ENCODE data around the gene EFNA2. TPM values are rescaled to one million over a fixed set of nuclear protein-coding genes. Genes with fewer than 3 reads are reported as not detected.
A peak's percentile ranks its signal among the peaks of the same experiment; 100 is the strongest.
"Not testable (repeated sequence)": the region's sequence is repeated elsewhere in the genome, so short reads cannot be mapped to it uniquely, and the experiment has no call there.

EFNA2 gene
- total RNA-seq, 1 donor from 2014 or later: not detected

- intact Hi-C loops (cut with micrococcal nuclease): no loop called here
- no peak for DNase-seq
- Mint-ChIP-seq H3K36me3 (ENCODE audit: low read depth) (no peaks in the 10 kb centered on the region), H3K4me1 (peaks cover 4% of the 10 kb centered on the region), H3K27me3 (peaks cover 31% of the 10 kb centered on the region), H3K4me3 (no peak overlapping the region), H3K27ac (no peak overlapping the region), H3K9me3 (no peaks in the 10 kb centered on the region)
- CTCF ChIA-PET: no interaction called here
- POLR2A ChIA-PET: no interaction called here
- ATAC-seq (ENCODE audit: low read depth): no peak
- no peak for TF ChIP-seq CTCF (IDR thresholded peaks at IDR 0.05)
Measured at GRCh38 chr19:1324249-1324805, 38.7 kb downstream of the EFNA2 start.

- no peak for DNase-seq
- no peak overlapping the region for H3K4me3 Mint-ChIP-seq
- peaks cover 32% of the 10 kb centered on the region for H3K27me3 Mint-ChIP-seq
- no peak for TF ChIP-seq CTCF (IDR thresholded peaks at IDR 0.05)
- H3K27ac Mint-ChIP-seq: no peak overlapping the region
- no peaks in the 10 kb centered on the region for H3K36me3 Mint-ChIP-seq (ENCODE audit: low read depth)
- intact Hi-C loops (cut with micrococcal nuclease): no loop called here
- POLR2A ChIA-PET: no interaction called here
- CTCF ChIA-PET: no interaction called here
- H3K4me1 Mint-ChIP-seq: peaks cover 4% of the 10 kb centered on the region
- no peaks in the 10 kb centered on the region for H3K9me3 Mint-ChIP-seq
- peak; percentile 40 for ATAC-seq (ENCODE audit: low read depth)
Measured at GRCh38 chr19:1324806-1325567, 39.3 kb downstream of the EFNA2 start.

- POLR2A ChIA-PET: no interaction called here
- H3K27me3 Mint-ChIP-seq: peaks cover 32% of the 10 kb centered on the region
- intact Hi-C loops (cut with micrococcal nuclease): no loop called here
Measured at GRCh38 chr19:1325568-1326294, 40.1 kb downstream of the EFNA2 start.

GRCh38 chr19:1327125-1327524, 41.5 kb downstream of the EFNA2 start:
- DNase-seq (no peak), ATAC-seq (ENCODE audit: low read depth) (no peak)
- TF ChIP-seq CTCF (IDR thresholded peaks at IDR 0.05): no peak
- Mint-ChIP-seq H3K27me3 (peaks cover 26% of the 10 kb centered on the region), H3K27ac (no peak overlapping the region), H3K9me3 (no peaks in the 10 kb centered on the region), H3K4me3 (no peak overlapping the region), H3K36me3 (ENCODE audit: low read depth) (no peaks in the 10 kb centered on the region), H3K4me1 (peaks cover 4% of the 10 kb centered on the region)
- CTCF ChIA-PET: no interaction called here
- POLR2A ChIA-PET: interaction anchor here (0.6 kb wide), 1 partner anchor 17 kb away, joined by 4 read pairs; no protein-coding TSS in a partner anchor
- intact Hi-C loops (cut with micrococcal nuclease): no loop called here

More at GRCh38 chr19:1325568-1326294, 40.1 kb downstream of the EFNA2 start:
- ATAC-seq (ENCODE audit: low read depth): no peak
- H3K4me3 Mint-ChIP-seq: no peak overlapping the region
- CTCF ChIA-PET: no interaction called here
- H3K4me1 Mint-ChIP-seq: peaks cover 4% of the 10 kb centered on the region
- H3K36me3 Mint-ChIP-seq (ENCODE audit: low read depth): no peaks in the 10 kb centered on the region
- no peak for DNase-seq
- H3K27ac Mint-ChIP-seq: no peak overlapping the region
- no peaks in the 10 kb centered on the region for H3K9me3 Mint-ChIP-seq
- TF ChIP-seq CTCF (IDR thresholded peaks at IDR 0.05): no peak

- POLR2A ChIA-PET: interaction anchor here (0.7 kb wide), 2 partner anchors 54 to 249 kb away, joined by 4 to 6 read pairs; no protein-coding TSS in a partner anchor
- H3K27ac Mint-ChIP-seq; H3K27me3 Mint-ChIP-seq; H3K4me1 Mint-ChIP-seq; H3K36me3 Mint-ChIP-seq (ENCODE audit: low read depth); intact Hi-C loops (cut with micrococcal nuclease); ATAC-seq (ENCODE audit: low read depth); CTCF ChIA-PET; H3K9me3 Mint-ChIP-seq; DNase-seq; H3K4me3 Mint-ChIP-seq: not testable (repeated sequence)
Measured at GRCh38 chr19:1332208-1332607, 46.5 kb downstream of the EFNA2 start.
